Adrenal gland (tissue), 5 donors: ENCODE data around the gene DIP2A.

Experiments used
- POLR2A ChIP-seq, 2 donors: fragments of 450-650 bp; IDR thresholded peaks; one replicate each; pipeline ENCODE4 v1.6.1; 2017; ENCODE audit warnings: antibody characterized with exemption in 2 of 2, mild to moderate bottlenecking in 2 of 2, moderate library complexity in 1 of 2
- TF ChIP-seq, protein P1 (sequence below), 6 experiments: fragments of 450-650 bp in 4 of 6; fragments of 200-600 bp in 2 of 6; sonication (generic) in 1 of 6; IDR thresholded peaks; 1 replicate in 5 of 6; 2 replicates in 1 of 6; pipeline versions ENCODE4 v1.5.1 to v1.8.0; 2016 to 2021; ENCODE audit warnings: antibody characterized with exemption in 6 of 6, mild to moderate bottlenecking in 2 of 6, moderate library complexity in 1 of 6
- donor health status: DM: no; HTN: no; CAD: no.

DNA sequence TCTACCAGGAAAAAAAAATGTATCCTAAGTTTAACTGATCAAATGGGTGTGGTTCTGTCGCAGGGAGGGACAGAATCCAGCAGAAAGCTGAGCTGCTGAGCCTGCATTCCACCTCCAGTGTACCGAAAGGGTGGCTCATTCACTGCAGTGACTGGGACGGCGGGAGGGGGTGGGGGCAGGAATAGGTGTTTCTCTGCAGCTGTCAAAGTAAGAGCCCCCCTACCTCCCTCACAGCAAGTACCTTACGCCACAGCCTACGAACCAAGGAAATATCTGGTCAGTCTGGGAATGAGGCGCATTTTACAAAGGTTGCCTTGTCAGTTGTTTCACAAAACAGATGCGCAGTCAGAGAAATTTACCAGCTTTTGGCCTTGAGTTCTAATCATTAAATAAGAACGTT, 144.5 kb downstream of the DIP2A start:
- TF ChIP-seq POLR2A (IDR thresholded peaks at IDR 0.05) = no peak
- TF ChIP-seq, protein P1, sequence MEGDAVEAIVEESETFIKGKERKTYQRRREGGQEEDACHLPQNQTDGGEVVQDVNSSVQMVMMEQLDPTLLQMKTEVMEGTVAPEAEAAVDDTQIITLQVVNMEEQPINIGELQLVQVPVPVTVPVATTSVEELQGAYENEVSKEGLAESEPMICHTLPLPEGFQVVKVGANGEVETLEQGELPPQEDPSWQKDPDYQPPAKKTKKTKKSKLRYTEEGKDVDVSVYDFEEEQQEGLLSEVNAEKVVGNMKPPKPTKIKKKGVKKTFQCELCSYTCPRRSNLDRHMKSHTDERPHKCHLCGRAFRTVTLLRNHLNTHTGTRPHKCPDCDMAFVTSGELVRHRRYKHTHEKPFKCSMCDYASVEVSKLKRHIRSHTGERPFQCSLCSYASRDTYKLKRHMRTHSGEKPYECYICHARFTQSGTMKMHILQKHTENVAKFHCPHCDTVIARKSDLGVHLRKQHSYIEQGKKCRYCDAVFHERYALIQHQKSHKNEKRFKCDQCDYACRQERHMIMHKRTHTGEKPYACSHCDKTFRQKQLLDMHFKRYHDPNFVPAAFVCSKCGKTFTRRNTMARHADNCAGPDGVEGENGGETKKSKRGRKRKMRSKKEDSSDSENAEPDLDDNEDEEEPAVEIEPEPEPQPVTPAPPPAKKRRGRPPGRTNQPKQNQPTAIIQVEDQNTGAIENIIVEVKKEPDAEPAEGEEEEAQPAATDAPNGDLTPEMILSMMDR (IDR thresholded peaks at IDR 0.05) = no peak
